Endothelial cell of umbilical vein (primary cell): Measurements from ENCODE around the gene C3orf20.

Experiments
- CTCF ChIP-seq, 2 donors: IDR thresholded peaks; 1 replicate in 1 of 2; 2 replicates in 1 of 2; pipeline ENCODE4 v1.5.1; 2011; ENCODE audit warnings: low read length in 2 of 2, mild to moderate bottlenecking in 2 of 2, moderate library complexity in 2 of 2, control low read depth in 1 of 2, inconsistent platforms in 1 of 2, low read depth in 1 of 2; ENCODE audit not compliant: insufficient read depth in 1 of 2; ENCODE audit errors: extremely low read depth in 1 of 2
- EZH2 ChIP-seq: IDR thresholded peaks from 2 replicates; pipeline ENCODE4 v1.6.1; 2012; ENCODE audit warnings: borderline replicate concordance, low read depth, mild to moderate bottlenecking, moderate library complexity, low read length, inconsistent platforms; ENCODE audit not compliant: severe bottlenecking
- GATA2 ChIP-seq: IDR thresholded peaks from 2 replicates; pipeline ENCODE4 v1.7.0; 2011; ENCODE audit warnings: low read depth, mild to moderate bottlenecking, moderate library complexity, mixed read lengths, low read length; ENCODE audit not compliant: insufficient read length, insufficient read depth
- JUN ChIP-seq: IDR thresholded peaks from 2 replicates; pipeline ENCODE4 v1.6.1; 2011; ENCODE audit warnings: borderline replicate concordance, low read depth; ENCODE audit not compliant: insufficient read length, insufficient read depth
- MAX ChIP-seq: IDR thresholded peaks from 2 replicates; pipeline ENCODE4 v1.6.1; 2011; ENCODE audit not compliant: insufficient read depth, insufficient read length
- MYC ChIP-seq: IDR thresholded peaks from one replicate; pipeline ENCODE4 v1.6.1; 2011; ENCODE audit warnings: mild to moderate bottlenecking, low read depth, low read length
- POLR2A ChIP-seq: IDR thresholded peaks from 2 replicates; pipeline ENCODE4 v1.6.1; 2012; ENCODE audit warnings: low read depth, mild to moderate bottlenecking, control low read depth, low read length
- POLR2AphosphoS5 ChIP-seq: IDR thresholded peaks from 2 replicates; pipeline ENCODE4 v1.6.1; 2012; ENCODE audit warnings: low read depth, mild to moderate bottlenecking, control low read depth, low read length, moderate library complexity; ENCODE audit not compliant: insufficient read depth

- TF ChIP-seq POLR2A (no peak), CTCF (IDR thresholded peaks at IDR 0.05; ENCODE audit: extremely low read depth in 1 of 2, insufficient read depth in 1 of 2, low read depth in 1 of 2, low read length in 2 of 2) (no peak), EZH2 (no peak), MAX (no peak), JUN (no peak), POLR2AphosphoS5 (no peak), MYC (no peak), GATA2 (no peak)
These were observed 25.5 kb upstream of the C3orf20 start for GRCh38 chr3:14649466-14649865.
